ENCODE measurements around the gene UNC93A.

Gene UNC93A

DNA sequence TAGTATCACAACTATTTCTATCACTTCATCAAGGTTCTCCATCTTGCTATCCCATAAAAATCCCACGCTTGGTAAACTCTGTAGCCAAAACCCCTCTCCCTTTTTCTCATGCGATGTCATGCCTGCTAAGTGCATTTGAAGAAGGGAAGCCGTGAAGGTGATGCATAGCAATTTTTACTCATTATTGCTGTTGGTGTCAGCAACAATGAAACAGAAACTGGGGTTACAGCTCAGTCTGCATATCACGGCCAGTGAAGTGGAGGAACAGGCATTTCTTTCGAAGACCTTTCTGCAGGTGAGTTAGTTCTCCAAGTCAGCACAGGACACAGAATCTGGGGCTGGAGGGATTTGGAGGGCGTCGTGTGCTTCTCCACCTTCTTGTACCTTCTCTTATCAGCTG is 5.8 kb downstream of the UNC93A start:
- no peak for TF ChIP-seq CTCF (IDR thresholded peaks at IDR 0.05; ENCODE audit: low read depth, low read length, missing control alignments)
- H3K4me3 ChIP-seq (replicated peaks; ENCODE audit: low read depth, low read length): no peak overlapping the region
- DNase-seq (ENCODE audit: extremely low read depth, low read depth): no peak

DNA sequence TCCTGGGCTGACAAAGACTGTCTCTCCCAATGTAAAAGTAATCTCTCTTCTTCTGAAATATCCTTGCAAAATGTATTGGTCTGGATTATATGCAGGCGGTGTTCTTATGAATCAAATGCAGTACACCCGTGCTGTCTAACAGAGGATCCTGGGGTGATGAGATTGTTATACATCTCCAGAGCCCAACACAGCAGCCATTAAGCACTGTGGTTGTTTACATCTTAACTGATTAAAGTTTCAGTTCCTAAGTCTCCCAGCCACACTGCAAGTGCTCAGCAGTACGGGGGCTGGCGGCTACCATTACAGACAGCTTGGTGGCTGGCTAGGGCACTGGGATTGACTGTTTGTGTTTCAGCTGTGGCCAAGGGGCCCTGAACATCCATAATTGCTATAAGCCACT is 7.0 kb downstream of the UNC93A start:
- no peak for DNase-seq (ENCODE audit: extremely low read depth, low read depth)
- no peak for TF ChIP-seq CTCF (IDR thresholded peaks at IDR 0.05; ENCODE audit: low read depth, low read length, missing control alignments)
- H3K4me3 ChIP-seq (replicated peaks; ENCODE audit: low read depth, low read length): no peak overlapping the region

DNA sequence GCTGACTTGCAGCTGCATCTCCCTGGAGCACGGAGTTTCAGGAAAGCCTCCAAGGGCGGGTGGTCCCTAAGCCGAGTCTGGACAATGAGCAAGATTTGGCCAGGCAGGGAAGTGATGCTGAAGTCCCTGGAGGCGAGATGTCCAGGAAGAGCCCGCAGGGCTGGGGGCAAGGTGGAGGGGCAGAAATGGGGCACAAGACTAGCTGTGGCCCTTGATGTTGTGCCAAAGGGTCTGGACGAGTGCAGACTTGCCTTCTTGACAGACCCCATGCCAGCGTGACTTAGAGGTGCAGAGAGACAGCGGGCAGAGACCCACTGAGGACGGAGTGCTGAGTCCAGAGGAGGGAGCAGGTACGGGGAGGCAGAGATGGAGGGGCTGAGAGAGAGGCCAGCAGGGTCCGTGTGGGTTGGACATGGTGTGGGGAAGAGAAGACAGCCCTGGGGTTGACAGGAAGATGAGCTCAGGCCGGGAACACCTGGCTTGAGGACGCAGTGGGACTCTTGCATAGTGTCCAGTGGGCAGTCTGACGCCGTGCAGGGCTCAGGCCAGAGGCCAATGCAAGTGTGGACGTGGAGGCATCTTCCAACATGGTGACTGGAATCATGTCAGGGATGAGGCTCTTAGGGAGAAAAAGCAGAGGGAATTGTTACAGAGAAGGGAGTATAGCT is 8.7 kb downstream of the UNC93A start:
- no peak for TF ChIP-seq CTCF (IDR thresholded peaks at IDR 0.05; ENCODE audit: low read depth, low read length, missing control alignments)
- H3K4me3 ChIP-seq (replicated peaks; ENCODE audit: low read depth, low read length): no peak overlapping the region
- no peak for DNase-seq (ENCODE audit: extremely low read depth, low read depth)

DNA sequence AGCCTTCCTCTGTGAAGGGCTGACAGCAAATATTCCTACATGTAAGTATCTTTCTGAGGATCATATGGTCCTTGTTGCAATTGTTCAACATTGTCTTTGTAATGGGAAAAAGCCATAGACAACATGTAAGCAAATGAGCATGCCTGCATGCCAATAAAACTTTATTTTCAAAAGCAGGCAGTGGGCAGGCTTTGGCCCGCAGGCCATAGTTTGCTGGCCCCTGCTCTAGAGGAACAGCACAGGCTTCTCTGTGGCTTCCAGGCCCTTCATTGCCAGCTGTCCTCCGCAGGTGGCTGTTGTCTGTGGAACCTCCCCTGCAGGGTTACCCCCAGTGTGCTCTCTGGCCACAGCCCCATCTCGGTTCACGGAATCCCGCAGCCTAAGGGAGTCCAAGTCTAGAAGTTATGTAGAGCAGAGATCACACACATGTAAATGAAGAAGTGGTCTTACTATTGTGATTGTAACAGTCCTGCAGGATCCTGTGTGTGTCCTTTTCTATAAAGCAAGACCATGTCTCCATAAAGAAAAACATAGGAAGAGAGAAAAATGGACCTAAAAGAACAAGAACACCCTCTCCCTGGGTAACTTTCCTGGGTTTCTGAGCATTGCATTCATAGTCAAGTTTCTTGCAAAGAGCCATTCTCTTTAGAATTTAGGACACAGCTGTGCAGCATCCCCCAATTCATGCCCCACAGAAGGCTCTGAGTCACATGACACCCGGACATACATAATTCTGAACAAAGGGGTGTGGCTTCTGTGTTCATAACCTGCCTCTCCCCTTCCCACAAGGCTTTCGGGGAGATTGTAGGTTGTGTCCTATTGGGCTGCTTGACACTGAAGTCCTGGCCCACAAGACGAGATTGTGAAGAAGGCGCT is 10.0 kb downstream of the UNC93A start:
- TF ChIP-seq CTCF (IDR thresholded peaks at IDR 0.05; ENCODE audit: low read depth, low read length, missing control alignments): no peak
- no peak for DNase-seq (ENCODE audit: extremely low read depth, low read depth)
- H3K4me3 ChIP-seq (replicated peaks; ENCODE audit: low read depth, low read length): no peak overlapping the region

- no peak for TF ChIP-seq CTCF (IDR thresholded peaks at IDR 0.05; ENCODE audit: low read depth, low read length, missing control alignments)
- no peak overlapping the region for H3K4me3 ChIP-seq (replicated peaks; ENCODE audit: low read depth, low read length)
- no peak for DNase-seq (ENCODE audit: extremely low read depth, low read depth)
Observed at GRCh38 chr6:167302074-167302473, 11.0 kb downstream of the UNC93A start.

GRCh38 chr6:167302796-167303195 is 11.7 kb downstream of the UNC93A start:
- H3K4me3 ChIP-seq (replicated peaks; ENCODE audit: low read depth, low read length): no peak overlapping the region
- no peak for DNase-seq (ENCODE audit: extremely low read depth, low read depth)
- no peak for TF ChIP-seq CTCF (IDR thresholded peaks at IDR 0.05; ENCODE audit: low read depth, low read length, missing control alignments)
